ENCODE data around the gene B3GAT2. TPM values are rescaled to one million over a fixed set of nuclear protein-coding genes. Genes with fewer than 3 reads are reported as not detected.

B3GAT2 gene
- total RNA-seq, 2 experiments from 2014 or later = 0.05 TPM; not detected in 1

DNA sequence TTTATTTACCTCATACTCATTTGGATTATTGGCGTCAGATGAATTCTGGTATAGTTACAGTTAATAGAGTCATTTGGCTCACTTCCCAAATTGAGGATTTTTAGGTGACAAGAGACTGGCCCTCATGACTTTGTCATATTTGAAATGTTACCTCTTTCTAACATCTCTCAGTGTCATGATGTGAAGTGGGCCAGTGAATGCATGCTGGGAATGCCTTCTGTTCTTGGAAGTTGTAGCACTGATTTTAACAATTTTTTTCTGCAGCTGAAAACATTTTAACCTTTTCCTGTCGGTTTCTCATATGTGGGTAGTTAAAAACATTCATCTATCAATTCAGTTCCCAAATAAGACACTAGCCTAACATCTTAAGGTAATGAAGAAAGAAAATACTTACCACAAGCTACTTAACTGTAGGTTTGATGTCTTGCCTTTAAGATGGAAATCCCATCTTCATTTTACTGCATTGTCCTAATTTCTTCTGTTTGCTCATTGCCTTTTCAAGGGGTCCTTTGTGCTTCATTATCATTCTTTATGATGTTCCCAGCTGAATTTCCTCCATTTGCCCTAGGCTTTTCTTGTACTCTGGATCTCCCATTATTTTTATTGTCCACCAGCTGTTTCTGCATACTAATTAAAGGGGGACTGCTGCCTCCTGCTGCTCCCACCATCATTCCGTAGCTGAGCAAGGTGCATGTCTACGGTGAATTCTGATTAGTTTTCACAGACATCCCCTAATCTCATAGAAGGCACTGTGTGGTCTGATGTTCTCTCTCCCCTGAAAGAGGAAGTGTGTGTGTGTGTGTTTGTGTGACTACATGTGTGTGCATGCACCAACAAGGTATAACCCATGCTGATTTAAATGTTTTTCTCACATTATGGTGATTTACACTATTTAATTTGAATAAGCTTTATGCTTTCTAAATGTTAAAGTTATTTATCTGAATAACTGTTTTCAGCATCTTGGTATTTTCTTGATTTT is 109.5 kb downstream of the B3GAT2 start:
- Mint-ChIP-seq H3K27me3 (no peaks in the 10 kb centered on the region), H3K36me3 (ENCODE audit: low read depth) (peaks cover 20% of the 10 kb centered on the region), H3K4me1 (no peaks in the 10 kb centered on the region), H3K4me3 (no peak overlapping the region), H3K9me3 (peaks cover 3% of the 10 kb centered on the region), H3K27ac (no peak overlapping the region)
- DNase-seq = no peak
- POLR2A ChIA-PET = no interaction called here
- CTCF ChIA-PET = interaction anchor here (1.0 kb wide), 1 partner anchor 18 kb away, joined by 3 read pairs; no protein-coding TSS in a partner anchor

- no peaks in the 10 kb centered on the region for H3K27me3 Mint-ChIP-seq
- H3K9me3 Mint-ChIP-seq = peaks cover 3% of the 10 kb centered on the region
- peaks cover 19% of the 10 kb centered on the region for H3K36me3 Mint-ChIP-seq (ENCODE audit: low read depth)
- no peak overlapping the region for H3K4me3 Mint-ChIP-seq
- no peak for DNase-seq
- H3K4me1 Mint-ChIP-seq = no peaks in the 10 kb centered on the region
- H3K27ac Mint-ChIP-seq = no peak overlapping the region
- POLR2A ChIA-PET = no interaction called here
- CTCF ChIA-PET = interaction anchor here (1.1 kb wide), 1 partner anchor 53 kb away, joined by 3 read pairs; no protein-coding TSS in a partner anchor
These were observed 110.5 kb downstream of the B3GAT2 start for GRCh38 chr6:70846207-70846835.

- POLR2A ChIA-PET = no interaction called here
- H3K9me3 Mint-ChIP-seq = peaks cover 3% of the 10 kb centered on the region
- DNase-seq = no peak
- H3K4me3 Mint-ChIP-seq = no peak overlapping the region
- H3K4me1 Mint-ChIP-seq = no peaks in the 10 kb centered on the region
- CTCF ChIA-PET = no interaction called here
- H3K27ac Mint-ChIP-seq = no peak overlapping the region
- peaks cover 19% of the 10 kb centered on the region for H3K36me3 Mint-ChIP-seq (ENCODE audit: low read depth)
- H3K27me3 Mint-ChIP-seq = no peaks in the 10 kb centered on the region
These were observed 112.6 kb downstream of the B3GAT2 start for GRCh38 chr6:70844301-70844700.

DNA sequence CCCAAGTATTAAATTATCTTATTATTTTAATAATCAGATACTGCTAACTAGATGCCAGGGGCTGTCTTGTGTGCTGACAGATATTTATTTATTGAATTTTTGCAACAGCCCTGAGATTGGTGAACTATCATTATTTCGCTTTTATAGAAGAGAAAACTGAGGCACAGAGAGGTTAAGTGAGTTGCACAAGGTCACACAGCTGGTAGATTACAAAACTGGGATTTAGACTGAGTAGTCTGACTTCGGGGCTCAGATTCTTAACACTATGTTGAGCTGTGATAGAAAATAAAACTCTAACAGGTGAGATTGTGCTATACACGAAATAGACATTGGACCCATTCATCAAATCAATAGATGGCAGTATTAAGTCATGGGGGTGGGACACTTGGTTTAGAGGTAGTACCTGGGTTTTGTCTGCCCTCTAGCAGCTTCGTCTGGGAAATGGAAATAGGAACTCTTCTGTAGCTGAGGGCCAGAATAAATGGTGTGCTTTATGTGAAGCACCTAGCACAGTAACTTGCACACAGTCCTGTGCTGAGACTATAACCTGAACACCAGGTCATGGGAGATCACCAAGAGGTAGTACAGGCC is 113.4 kb downstream of the B3GAT2 start:
- no peaks in the 10 kb centered on the region for H3K27me3 Mint-ChIP-seq
- peaks cover 3% of the 10 kb centered on the region for H3K9me3 Mint-ChIP-seq
- no peak for DNase-seq
- POLR2A ChIA-PET = no interaction called here
- H3K4me3 Mint-ChIP-seq = no peak overlapping the region
- no peaks in the 10 kb centered on the region for H3K4me1 Mint-ChIP-seq
- CTCF ChIA-PET = interaction anchor here (0.6 kb wide), 2 partner anchors 56 to 461 kb away, joined by 3 to 4 read pairs; no protein-coding TSS in a partner anchor
- peaks cover 19% of the 10 kb centered on the region for H3K36me3 Mint-ChIP-seq (ENCODE audit: low read depth)
- no peak overlapping the region for H3K27ac Mint-ChIP-seq

GRCh38 chr6:70842541-70842940 is 114.3 kb downstream of the B3GAT2 start:
- Mint-ChIP-seq H3K9me3 (peaks cover 2% of the 10 kb centered on the region), H3K27me3 (no peaks in the 10 kb centered on the region), H3K4me1 (no peaks in the 10 kb centered on the region), H3K27ac (no peak overlapping the region), H3K36me3 (ENCODE audit: low read depth) (peaks cover 15% of the 10 kb centered on the region), H3K4me3 (no peak overlapping the region)
- DNase-seq = no peak
- ChIA-PET POLR2A (no interaction called here), CTCF (no interaction called here)

- ChIA-PET POLR2A (no interaction called here), CTCF (no interaction called here)
- DNase-seq = no peak
- H3K4me1 Mint-ChIP-seq = no peaks in the 10 kb centered on the region
- no peak overlapping the region for H3K27ac Mint-ChIP-seq
- no peak overlapping the region for H3K4me3 Mint-ChIP-seq
- H3K36me3 Mint-ChIP-seq (ENCODE audit: low read depth) = peaks cover 6% of the 10 kb centered on the region
- no peaks in the 10 kb centered on the region for H3K9me3 Mint-ChIP-seq
- no peaks in the 10 kb centered on the region for H3K27me3 Mint-ChIP-seq
These were observed 115.7 kb downstream of the B3GAT2 start for GRCh38 chr6:70841112-70841511.

- ChIA-PET POLR2A (interaction anchor here (0.6 kb wide), 1 partner anchor 1869 kb away, joined by 10 read pairs; no protein-coding TSS in a partner anchor), CTCF (interaction anchor here (0.8 to 1.2 kb wide), 2 partner anchors 14 to 19 kb away, joined by 3 read pairs; no protein-coding TSS in a partner anchor)
- no peak for DNase-seq
- H3K4me3 Mint-ChIP-seq = no peak overlapping the region
- no peaks in the 10 kb centered on the region for H3K27me3 Mint-ChIP-seq
- no peak overlapping the region for H3K27ac Mint-ChIP-seq
- H3K9me3 Mint-ChIP-seq = no peaks in the 10 kb centered on the region
- H3K4me1 Mint-ChIP-seq = no peaks in the 10 kb centered on the region
- peaks cover under 1% of the 10 kb centered on the region for H3K36me3 Mint-ChIP-seq (ENCODE audit: low read depth)
These were observed 117.3 kb downstream of the B3GAT2 start for GRCh38 chr6:70839286-70840266.

GRCh38 chr6:70838907-70839285 is 118.0 kb downstream of the B3GAT2 start:
- ChIA-PET POLR2A (interaction anchor here (0.6 kb wide), 1 partner anchor 1869 kb away, joined by 10 read pairs; no protein-coding TSS in a partner anchor), CTCF (interaction anchor here (1.2 kb wide), 1 partner anchor 19 kb away, joined by 3 read pairs; no protein-coding TSS in a partner anchor)
- no peak overlapping the region for H3K4me3 Mint-ChIP-seq
- H3K4me1 Mint-ChIP-seq = no peaks in the 10 kb centered on the region
- peaks cover 4% of the 10 kb centered on the region for H3K36me3 Mint-ChIP-seq (ENCODE audit: low read depth)
- DNase-seq = no peak
- H3K9me3 Mint-ChIP-seq = no peaks in the 10 kb centered on the region
- no peak overlapping the region for H3K27ac Mint-ChIP-seq
- no peaks in the 10 kb centered on the region for H3K27me3 Mint-ChIP-seq

DNA sequence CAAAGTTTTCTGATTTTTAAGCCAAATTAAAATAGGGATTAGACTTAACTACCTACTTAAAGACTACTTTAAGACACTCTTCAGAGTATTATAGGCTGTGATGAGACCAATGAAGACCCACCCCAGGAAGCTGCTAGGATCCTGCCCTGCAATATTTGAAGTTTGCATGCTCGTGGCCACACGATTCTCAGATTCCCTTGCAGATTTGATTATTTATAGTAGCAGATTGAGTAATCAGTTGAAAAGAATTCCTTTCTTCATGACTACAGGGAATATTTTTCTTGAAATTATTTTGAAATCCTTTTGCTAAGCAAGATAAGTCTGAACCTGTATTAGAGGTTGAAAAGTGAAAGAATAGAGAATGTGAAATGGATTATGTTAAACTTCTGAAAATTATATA is 122.3 kb downstream of the B3GAT2 start:
- H3K27me3 Mint-ChIP-seq = no peaks in the 10 kb centered on the region
- peaks cover 18% of the 10 kb centered on the region for H3K36me3 Mint-ChIP-seq (ENCODE audit: low read depth)
- ChIA-PET CTCF (no interaction called here), POLR2A (no interaction called here)
- H3K9me3 Mint-ChIP-seq = no peaks in the 10 kb centered on the region
- H3K4me1 Mint-ChIP-seq = no peaks in the 10 kb centered on the region
- no peak overlapping the region for H3K4me3 Mint-ChIP-seq
- no peak overlapping the region for H3K27ac Mint-ChIP-seq
- DNase-seq = no peak

- Mint-ChIP-seq H3K27ac (no peak overlapping the region), H3K4me3 (no peak overlapping the region), H3K36me3 (ENCODE audit: low read depth) (peaks cover 18% of the 10 kb centered on the region), H3K4me1 (no peaks in the 10 kb centered on the region), H3K9me3 (no peaks in the 10 kb centered on the region), H3K27me3 (no peaks in the 10 kb centered on the region)
- CTCF ChIA-PET = interaction anchor here (0.6 kb wide), 1 partner anchor 13 kb away, joined by 5 read pairs; no protein-coding TSS in a partner anchor
- DNase-seq = no peak
- POLR2A ChIA-PET = no interaction called here
These were observed 125.4 kb downstream of the B3GAT2 start for GRCh38 chr6:70831427-70831826.

GRCh38 chr6:70823651-70824050 is 133.2 kb downstream of the B3GAT2 start:
- Mint-ChIP-seq H3K4me3 (no peak overlapping the region), H3K9me3 (peaks cover 8% of the 10 kb centered on the region), H3K27me3 (no peaks in the 10 kb centered on the region), H3K4me1 (no peaks in the 10 kb centered on the region), H3K36me3 (ENCODE audit: low read depth) (peaks cover 13% of the 10 kb centered on the region), H3K27ac (no peak overlapping the region)
- POLR2A ChIA-PET = no interaction called here
- DNase-seq = no peak
- CTCF ChIA-PET = no interaction called here

DNA sequence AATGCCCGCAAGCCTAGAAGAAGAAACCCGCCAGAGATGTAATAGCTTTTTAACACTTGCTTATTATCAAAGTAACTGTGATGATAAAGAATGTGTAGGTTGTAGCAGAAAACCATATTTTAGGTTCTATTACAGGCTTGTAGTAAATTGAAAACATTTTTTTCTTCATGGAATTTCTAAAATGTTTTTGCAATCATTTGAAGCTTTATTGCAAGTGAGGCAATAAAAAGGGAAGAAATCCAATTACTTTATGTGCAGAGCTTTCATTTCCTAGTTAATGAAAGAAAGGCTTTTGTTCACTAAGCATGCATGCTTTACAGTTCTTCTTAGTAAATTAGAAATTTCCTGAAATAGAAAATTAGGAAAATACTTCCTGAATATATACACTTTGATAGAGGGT is 135.1 kb downstream of the B3GAT2 start:
- DNase-seq = no peak
- ChIA-PET CTCF (no interaction called here), POLR2A (interaction anchor here (0.6 kb wide), 1 partner anchor 134 kb away, joined by 3 read pairs; no protein-coding TSS in a partner anchor)
- Mint-ChIP-seq H3K36me3 (ENCODE audit: low read depth) (peaks cover 15% of the 10 kb centered on the region), H3K9me3 (peaks cover 8% of the 10 kb centered on the region), H3K4me3 (no peak overlapping the region), H3K27me3 (no peaks in the 10 kb centered on the region), H3K27ac (no peak overlapping the region), H3K4me1 (no peaks in the 10 kb centered on the region)
